ENCODE data around the gene DNASE1L3. TPM values are rescaled to one million over a fixed set of nuclear protein-coding genes. Genes with fewer than 3 reads are reported as not detected.
"Not testable (repeated sequence)": the region's sequence is repeated elsewhere in the genome, so short reads cannot be mapped to it uniquely, and the experiment has no call there.

DNASE1L3 gene
- total RNA-seq, 1 experiment from 2014 or later, result 0.27 TPM

DNA sequence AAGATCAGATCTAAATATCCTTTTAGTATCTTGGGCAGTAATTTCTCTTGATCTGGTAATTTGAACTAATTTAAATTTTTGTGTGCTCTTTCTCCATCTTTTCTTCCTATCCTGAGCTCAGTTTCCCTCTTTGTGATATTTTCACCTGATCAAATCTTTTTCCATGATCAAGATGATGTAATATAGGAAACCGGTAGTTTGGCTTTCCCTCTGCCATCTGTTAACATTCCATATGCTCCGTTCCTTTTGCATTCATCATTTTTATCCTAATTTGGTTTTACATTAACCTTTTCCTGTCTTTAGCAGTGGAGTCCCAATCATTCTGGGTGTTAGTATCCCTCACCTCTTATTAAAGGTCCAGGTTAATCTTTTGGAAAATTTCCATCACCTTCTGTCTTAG lies 20.9 kb upstream of the DNASE1L3 start:
- intact Hi-C loops (cut with micrococcal nuclease; ENCODE audit: unreplicated experiment), result no loop called here
- Histone ChIP-seq H3K4me3 (ENCODE audit: low read depth, low read length) (no peak overlapping the region), H3K9me3 (no peaks in the 10 kb centered on the region), H3K4me1 (peaks cover 6% of the 10 kb centered on the region), H3K36me3 (ENCODE audit: control insufficient read depth, insufficient read depth, low read length) (no peaks in the 10 kb centered on the region), H3K27me3 (replicated peaks; ENCODE audit: control insufficient read depth, insufficient read depth, low read length) (no peaks in the 10 kb centered on the region)
- Mint-ChIP-seq H3K36me3 (ENCODE audit: insufficient read depth, unreplicated experiment) (no peaks in the 10 kb centered on the region), H3K27ac (ENCODE audit: unreplicated experiment) (no peak overlapping the region), H3K9me3 (ENCODE audit: unreplicated experiment) (peaks cover 11% of the 10 kb centered on the region), H3K4me3 (ENCODE audit: unreplicated experiment) (no peak overlapping the region), H3K4me1 (ENCODE audit: low read depth, unreplicated experiment) (no peaks in the 10 kb centered on the region), H3K27me3 (ENCODE audit: insufficient read depth, unreplicated experiment) (peaks cover 4% of the 10 kb centered on the region)
- DNase-seq, result no peak
- TF ChIP-seq, protein P1, sequence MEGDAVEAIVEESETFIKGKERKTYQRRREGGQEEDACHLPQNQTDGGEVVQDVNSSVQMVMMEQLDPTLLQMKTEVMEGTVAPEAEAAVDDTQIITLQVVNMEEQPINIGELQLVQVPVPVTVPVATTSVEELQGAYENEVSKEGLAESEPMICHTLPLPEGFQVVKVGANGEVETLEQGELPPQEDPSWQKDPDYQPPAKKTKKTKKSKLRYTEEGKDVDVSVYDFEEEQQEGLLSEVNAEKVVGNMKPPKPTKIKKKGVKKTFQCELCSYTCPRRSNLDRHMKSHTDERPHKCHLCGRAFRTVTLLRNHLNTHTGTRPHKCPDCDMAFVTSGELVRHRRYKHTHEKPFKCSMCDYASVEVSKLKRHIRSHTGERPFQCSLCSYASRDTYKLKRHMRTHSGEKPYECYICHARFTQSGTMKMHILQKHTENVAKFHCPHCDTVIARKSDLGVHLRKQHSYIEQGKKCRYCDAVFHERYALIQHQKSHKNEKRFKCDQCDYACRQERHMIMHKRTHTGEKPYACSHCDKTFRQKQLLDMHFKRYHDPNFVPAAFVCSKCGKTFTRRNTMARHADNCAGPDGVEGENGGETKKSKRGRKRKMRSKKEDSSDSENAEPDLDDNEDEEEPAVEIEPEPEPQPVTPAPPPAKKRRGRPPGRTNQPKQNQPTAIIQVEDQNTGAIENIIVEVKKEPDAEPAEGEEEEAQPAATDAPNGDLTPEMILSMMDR (IDR thresholded peaks at IDR 0.05; ENCODE audit: insufficient read depth in 1 of 2, low read depth in 1 of 2, low read length in 1 of 2, severe bottlenecking in 1 of 2, unreplicated experiment in 1 of 2), result no peak
- CTCF ChIA-PET, result no interaction called here
- no TSS peak for BruUV-seq (replicated peaks)
- POLR2A ChIA-PET, result no interaction called here

- Mint-ChIP-seq H3K9me3 (ENCODE audit: unreplicated experiment) (peaks cover 11% of the 10 kb centered on the region), H3K36me3 (ENCODE audit: insufficient read depth, unreplicated experiment) (no peaks in the 10 kb centered on the region), H3K27me3 (ENCODE audit: insufficient read depth, unreplicated experiment) (peaks cover 4% of the 10 kb centered on the region), H3K27ac (ENCODE audit: unreplicated experiment) (no peak overlapping the region), H3K4me1 (ENCODE audit: low read depth, unreplicated experiment) (no peaks in the 10 kb centered on the region), H3K4me3 (ENCODE audit: unreplicated experiment) (no peak overlapping the region)
- no TSS peak for BruUV-seq (replicated peaks)
- no peak for DNase-seq
- intact Hi-C loops (cut with micrococcal nuclease; ENCODE audit: unreplicated experiment), result no loop called here
- no peaks in the 10 kb centered on the region for H3K27me3 ChIP-seq (replicated peaks; ENCODE audit: control insufficient read depth, insufficient read depth, low read length)
- H3K36me3 ChIP-seq (ENCODE audit: control insufficient read depth, insufficient read depth, low read length), result no peaks in the 10 kb centered on the region
- H3K9me3 ChIP-seq, result no peaks in the 10 kb centered on the region
- CTCF ChIA-PET, result no interaction called here
- TF ChIP-seq, protein P1 (IDR thresholded peaks at IDR 0.05; ENCODE audit: insufficient read depth in 1 of 2, low read depth in 1 of 2, low read length in 1 of 2, severe bottlenecking in 1 of 2, unreplicated experiment in 1 of 2), result no peak
- POLR2A ChIA-PET, result no interaction called here
- no peaks in the 10 kb centered on the region; the same call in 1 of the 2 replicates for H3K4me1 ChIP-seq
- no peak overlapping the region for H3K4me3 ChIP-seq (ENCODE audit: low read depth, low read length)
Observed at GRCh38 chr3:58230876-58231552, 20.2 kb upstream of the DNASE1L3 start.

GRCh38 chr3:58227933-58228332 lies 17.2 kb upstream of the DNASE1L3 start:
- H3K4me3 Mint-ChIP-seq (ENCODE audit: unreplicated experiment); DNase-seq; H3K27me3 ChIP-seq (replicated peaks; ENCODE audit: control insufficient read depth, insufficient read depth, low read length); POLR2A ChIA-PET; CTCF ChIA-PET; H3K4me1 Mint-ChIP-seq (ENCODE audit: low read depth, unreplicated experiment); H3K4me3 ChIP-seq (ENCODE audit: low read depth, low read length); H3K9me3 ChIP-seq; H3K27me3 Mint-ChIP-seq (ENCODE audit: insufficient read depth, unreplicated experiment); H3K36me3 ChIP-seq (ENCODE audit: control insufficient read depth, insufficient read depth, low read length); H3K4me1 ChIP-seq; H3K36me3 Mint-ChIP-seq (ENCODE audit: insufficient read depth, unreplicated experiment); BruUV-seq (replicated peaks); H3K27ac Mint-ChIP-seq (ENCODE audit: unreplicated experiment); intact Hi-C loops (cut with micrococcal nuclease; ENCODE audit: unreplicated experiment): not testable (repeated sequence)
- peaks cover 11% of the 10 kb centered on the region for H3K9me3 Mint-ChIP-seq (ENCODE audit: unreplicated experiment)
